Panc1 (cell line): ENCODE measurements around the gene NAP1L5. TPM values are rescaled to one million over a fixed set of nuclear protein-coding genes. Genes with fewer than 3 reads are reported as not detected.

Source experiments
- ATAC-seq: fragments of 200-7000 bp; cut with Tn5 transposase; 2 replicates; pipeline ENCODE4 v1.9.1; 2020; ENCODE audit warnings: mild to moderate bottlenecking, moderate library complexity
- BruUV-seq: library from RNA; stranded (reverse); fragments of 400-500 nt; replicated peaks from 2 replicates; lab custom pipeline; 2021; lab: Mats Ljungman, UMichigan
- CTCF ChIA-PET: fragments of 300-600 bp; sonication (Branson Sonifier 250); formaldehyde crosslinking; loops from one replicate; lab custom pipeline; 2022; ENCODE audit warnings: antibody characterized with exemption; lab: Charles Lee
- POLR2A ChIA-PET: fragments of 300-600 bp; sonication (Branson Sonifier 250); formaldehyde crosslinking; loops from one replicate; lab custom pipeline; 2022; ENCODE audit warnings: antibody characterized with exemption; lab: Charles Lee
- DNase-seq: peaks from one replicate; pipeline ENCODE4 v3.0.0-alpha.2; 2010; ENCODE audit warnings: low read depth, low spot score
- H3K27ac ChIP-seq: 2 replicates; pipeline ENCODE4 v1.5.1; 2011; ENCODE audit warnings: mild to moderate bottlenecking, low read length, inconsistent platforms
- H3K27me3 ChIP-seq: fragments of 200-500 bp; sonication (Bioruptor generic); 2 replicates; pipeline ENCODE4 v1.6.0; 2014; ENCODE audit warnings: low read length, inconsistent platforms; ENCODE audit not compliant: control insufficient read depth, insufficient read depth
- H3K36me3 ChIP-seq: fragments of 200-500 bp; sonication (Bioruptor generic); 2 replicates; pipeline ENCODE4 v1.5.1; 2014; ENCODE audit warnings: inconsistent platforms, mild to moderate bottlenecking, low read length, moderate library complexity; ENCODE audit not compliant: control insufficient read depth, insufficient read depth
- H3K4me1 ChIP-seq: 2 replicates; pipeline ENCODE4 v1.5.1; 2011; ENCODE audit warnings: inconsistent platforms, mild to moderate bottlenecking, low read length, moderate library complexity; ENCODE audit not compliant: control insufficient read depth, insufficient read depth
- H3K4me3 ChIP-seq, 2 experiments: 2 replicates each; pipeline ENCODE4 v1.5.1; 2011 to 2012; ENCODE audit warnings: low read depth in 2 of 2, low read length in 2 of 2, mild to moderate bottlenecking in 2 of 2, inconsistent platforms in 1 of 2, moderate library complexity in 1 of 2
- H3K9me3 ChIP-seq: fragments of 200-500 bp; sonication (Bioruptor generic); 2 replicates; pipeline ENCODE4 v1.5.1; 2014; ENCODE audit warnings: low read depth, mild to moderate bottlenecking, inconsistent platforms, low read length, moderate library complexity; ENCODE audit not compliant: control insufficient read depth, insufficient read depth
- CTCF ChIP-seq: fragments of 450-650 bp; IDR thresholded peaks from 2 replicates; pipeline ENCODE4 v1.5.1; 2017; ENCODE audit warnings: mild to moderate bottlenecking
- POLR2AphosphoS5 ChIP-seq: IDR thresholded peaks from 2 replicates; pipeline ENCODE4 v1.6.1; 2012; ENCODE audit warnings: mild to moderate bottlenecking, low read depth, low read length, moderate library complexity
- REST ChIP-seq, 2 experiments: IDR thresholded peaks; 2 replicates each; pipeline ENCODE4 v1.6.1; 2011 to 2012; ENCODE audit warnings: low read depth in 2 of 2, control low read depth in 1 of 2, low read length in 1 of 2, mild to moderate bottlenecking in 1 of 2, moderate library complexity in 1 of 2; ENCODE audit not compliant: insufficient read depth in 1 of 2
- SIN3A ChIP-seq: IDR thresholded peaks from 2 replicates; pipeline ENCODE4 v1.6.1; 2012; ENCODE audit warnings: low read depth, mild to moderate bottlenecking, low read length, moderate library complexity, borderline replicate concordance; ENCODE audit not compliant: insufficient read depth
- TCF7L2 ChIP-seq: IDR thresholded peaks from 2 replicates; pipeline ENCODE4 v1.6.1; 2011; ENCODE audit warnings: mild to moderate bottlenecking, low read depth, low read length, inconsistent platforms
- in situ Hi-C: cut with HindIII; loops from 2 replicates; pipeline ENCODE4 v1.10.0; 2016; ENCODE audit warnings: low sequenced_read_pairs, low pct_unique_long_range_greater_than_20kb
- intact Hi-C: fragments of 100-400 bp; cut with micrococcal nuclease; formaldehyde crosslinking; loops from one replicate; pipeline ENCODE4 v1.10.0; 2022; ENCODE audit not compliant: unreplicated experiment
- total RNA-seq: library from RNA; stranded (reverse); gene quantifications from one replicate; pipeline ENCODE4 v1.2.1, GENCODE V29; 2021; ENCODE audit not compliant: unreplicated experiment

The NAP1L5 gene
- total RNA-seq, 1 experiment from 2014 or later, result 0.67 TPM

GRCh38 chr4:88698519-88698918, 890 bp upstream of the NAP1L5 start:
- POLR2A ChIA-PET, result no interaction called here
- Histone ChIP-seq H3K27ac (no peak overlapping the region), H3K4me1 (no peaks in the 10 kb centered on the region), H3K36me3 (no peaks in the 10 kb centered on the region), H3K27me3 (no peaks in the 10 kb centered on the region; the same call in 1 of the 2 replicates), H3K9me3 (no peaks in the 10 kb centered on the region), H3K4me3 (no peak overlapping the region)
- TF ChIP-seq SIN3A (no peak), CTCF (no peak), REST (IDR thresholded peaks at IDR 0.05; ENCODE audit: insufficient read depth in 1 of 2, low read depth in 2 of 2, low read length in 1 of 2) (no peak), TCF7L2 (no peak), POLR2AphosphoS5 (no peak)
- intact Hi-C loops, result no loop called here
- ATAC-seq (no peak), DNase-seq (no peak)
- in situ Hi-C loops, result no loop called here
- CTCF ChIA-PET, result no interaction called here
- no TSS peak for BruUV-seq

- TF ChIP-seq TCF7L2 (no peak), POLR2AphosphoS5 (no peak), REST (IDR thresholded peaks at IDR 0.05; ENCODE audit: insufficient read depth in 1 of 2, low read depth in 2 of 2, low read length in 1 of 2) (no peak), CTCF (no peak), SIN3A (no peak)
- DNase-seq (no peak), ATAC-seq (no peak)
- H3K36me3 ChIP-seq, result no peaks in the 10 kb centered on the region
- H3K27me3 ChIP-seq, result no peaks in the 10 kb centered on the region; the same call in 1 of the 2 replicates
- ChIA-PET POLR2A (no interaction called here), CTCF (no interaction called here)
- H3K4me3 ChIP-seq, result peak overlapping the region; percentile 63 to 78
- in situ Hi-C loops (no loop called here), intact Hi-C loops (no loop called here)
- no peak overlapping the region for H3K27ac ChIP-seq
- no peaks in the 10 kb centered on the region for H3K9me3 ChIP-seq
- no peaks in the 10 kb centered on the region for H3K4me1 ChIP-seq
- no TSS peak for BruUV-seq
These were observed 488 bp downstream of the NAP1L5 start for GRCh38 chr4:88697141-88697540.
